GM12891 (cell line): ENCODE results near the gene KIF4A.
"Not testable (repeated sequence)": the region's sequence is repeated elsewhere in the genome, so short reads cannot be mapped to it uniquely, and the experiment has no call there.

Experiments used
- DNase-seq: peaks from one replicate; pipeline ENCODE4 v3.0.0; 2011; ENCODE audit warnings: low spot score; ENCODE audit not compliant: insufficient read length
- FAIRE-seq: peaks from 2 replicates; lab custom pipeline; 2011; peaks lifted over from hg19 to GRCh38; lab: Jason Lieb, UNC
- PAX5 ChIP-seq: IDR thresholded peaks from 2 replicates; pipeline ENCODE4 v1.6.1; 2011; ENCODE audit warnings: low read length, moderate library complexity, mild to moderate bottlenecking; ENCODE audit not compliant: insufficient read depth, severe bottlenecking
- POLR2A ChIP-seq: IDR thresholded peaks from 2 replicates; pipeline ENCODE4 v1.6.1; 2011; ENCODE audit warnings: low read depth, low read length, control low read depth
- POLR2AphosphoS5 ChIP-seq: IDR thresholded peaks from 2 replicates; pipeline ENCODE4 v1.6.1; 2011; ENCODE audit warnings: low read depth, low read length, control low read depth
- POU2F2 ChIP-seq: IDR thresholded peaks from 2 replicates; pipeline ENCODE4 v1.6.1; 2011; ENCODE audit warnings: low read depth, mild to moderate bottlenecking, control low read depth, low read length, moderate library complexity
- SPI1 ChIP-seq: IDR thresholded peaks from 2 replicates; pipeline ENCODE4 v1.6.1; 2011; ENCODE audit warnings: low read depth, low read length, control low read depth
- TAF1 ChIP-seq: IDR thresholded peaks from 2 replicates; pipeline ENCODE4 v1.6.1; 2011; ENCODE audit warnings: low read depth, low read length, control low read depth

The KIF4A gene

DNA sequence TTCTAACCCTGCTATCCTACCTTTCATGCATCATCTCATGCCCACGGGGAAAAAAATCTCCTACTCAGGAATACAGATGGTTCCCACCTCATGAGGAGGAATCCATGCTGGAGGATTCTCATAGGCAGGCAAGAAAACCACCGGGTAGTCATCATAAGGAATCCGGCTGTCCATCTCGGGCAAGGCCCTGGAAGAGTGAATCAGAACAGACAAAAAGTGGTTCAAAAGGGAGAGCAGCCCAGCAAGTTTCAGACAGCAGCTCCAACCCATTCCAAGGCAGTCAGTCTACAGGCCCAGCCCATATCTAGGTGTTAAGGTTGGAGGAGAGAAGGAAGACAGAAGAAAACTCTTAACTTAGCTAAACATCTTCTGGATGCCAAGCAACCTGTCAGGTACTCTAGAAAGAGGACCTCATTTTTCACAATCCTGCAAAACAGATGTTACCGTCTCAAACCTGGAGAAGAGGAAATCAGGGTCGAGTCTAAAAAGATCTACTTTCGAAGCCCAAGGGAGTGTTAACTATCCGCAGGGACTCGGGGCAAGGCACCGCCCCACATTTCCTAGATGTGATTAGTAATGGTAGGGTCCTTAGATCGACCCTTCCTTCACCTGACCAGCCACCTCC, 624 bp upstream of the KIF4A start:
- FAIRE-seq (no peak), DNase-seq (no peak)
- TF ChIP-seq POLR2AphosphoS5 (no peak), PAX5 (no peak), POLR2A (no peak), SPI1 (no peak), TAF1 (no peak), POU2F2 (no peak)

DNA sequence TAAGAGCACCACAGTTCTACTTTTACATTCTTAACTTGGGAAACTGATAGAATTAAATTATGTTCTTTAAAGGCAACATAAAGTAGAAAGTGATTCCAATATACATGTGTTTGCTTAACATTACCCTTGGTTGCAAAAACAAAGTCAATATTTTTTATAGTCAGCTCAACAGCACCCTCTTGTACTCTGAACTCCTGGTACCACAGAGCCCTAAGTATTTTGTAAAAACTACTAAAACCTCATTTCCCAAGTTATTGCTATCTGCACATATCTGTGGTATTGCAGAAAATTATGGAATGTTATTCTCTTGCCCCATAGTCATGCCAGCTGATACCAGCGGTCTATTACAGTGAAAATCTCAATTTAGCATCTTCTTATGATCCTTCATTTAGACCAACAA, 2.9 kb downstream of the KIF4A start:
- FAIRE-seq (no peak), DNase-seq (no peak)
- TF ChIP-seq PAX5 (no peak), POU2F2 (no peak), POLR2A (no peak), SPI1 (no peak), TAF1 (no peak)

DNA sequence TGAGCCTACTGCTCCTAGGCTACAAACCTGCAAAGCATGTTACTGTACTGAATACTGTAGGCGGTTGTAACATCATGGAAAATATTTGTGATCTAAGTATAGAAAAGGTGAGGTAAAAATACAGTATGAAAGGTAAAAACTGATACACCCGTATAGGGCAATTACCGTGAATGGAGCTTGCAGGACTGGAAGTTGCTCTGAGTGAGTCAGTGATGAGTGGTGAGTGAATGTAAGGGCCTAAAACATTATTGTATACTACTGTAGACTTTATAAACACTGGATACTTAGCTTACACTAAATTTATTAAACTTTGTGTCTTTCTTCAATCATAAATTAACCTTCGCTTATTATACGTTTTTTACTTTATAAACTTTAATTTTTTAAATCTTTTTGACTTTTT, 3.7 kb downstream of the KIF4A start:
- FAIRE-seq (no peak), DNase-seq (no peak)
- no peak for TF ChIP-seq SPI1
- TF ChIP-seq POLR2AphosphoS5, result no peak
- TF ChIP-seq TAF1, result no peak

DNA sequence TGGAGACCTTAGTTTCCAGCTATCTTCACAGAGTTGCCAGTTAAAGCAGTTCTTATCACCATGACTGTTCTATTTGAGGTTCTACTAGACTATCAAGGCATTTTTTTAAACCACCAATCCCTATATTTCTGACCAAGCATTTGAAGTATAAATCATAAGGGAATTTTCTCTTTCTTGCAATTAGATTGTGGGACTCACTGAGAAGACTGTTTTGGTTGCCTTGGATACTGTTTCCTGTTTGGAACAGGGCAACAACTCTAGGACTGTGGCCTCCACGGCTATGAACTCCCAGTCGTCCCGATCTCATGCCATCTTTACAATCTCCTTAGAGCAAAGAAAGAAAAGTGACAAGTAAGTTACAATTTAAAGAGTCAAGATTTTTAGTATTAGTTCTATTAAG, 11.8 kb downstream of the KIF4A start:
- DNase-seq (no peak), FAIRE-seq (no peak)
- no peak for TF ChIP-seq POU2F2
- TF ChIP-seq TAF1, result no peak
- TF ChIP-seq PAX5, result no peak
- TF ChIP-seq SPI1, result no peak
- no peak for TF ChIP-seq POLR2AphosphoS5
- TF ChIP-seq POLR2A, result no peak

DNA sequence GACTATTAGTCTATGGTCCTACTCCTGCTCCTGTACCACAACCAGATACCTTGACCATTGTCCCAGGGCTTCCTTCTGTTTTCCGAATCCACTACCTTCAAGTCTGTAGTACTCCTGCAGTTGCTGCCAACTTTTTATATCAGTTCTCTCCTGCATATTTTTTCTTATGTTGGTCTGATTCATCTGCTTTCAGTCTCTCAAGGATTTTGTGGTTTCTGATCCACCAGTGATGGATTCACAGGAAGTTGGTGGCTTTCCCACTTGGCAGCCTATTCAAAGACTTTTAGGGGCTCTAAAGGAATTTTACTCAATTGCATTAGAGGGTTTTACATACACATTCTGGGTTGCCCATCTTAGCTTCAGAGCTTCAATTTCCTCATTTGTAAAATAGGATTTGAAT, 23.6 kb downstream of the KIF4A start:
- DNase-seq, result no peak
- no peak for TF ChIP-seq TAF1
- no peak for TF ChIP-seq SPI1
- TF ChIP-seq POU2F2, result no peak
- TF ChIP-seq POLR2AphosphoS5, result no peak
- TF ChIP-seq POLR2A, result no peak
- TF ChIP-seq PAX5, result no peak
- FAIRE-seq, result no peak

DNA sequence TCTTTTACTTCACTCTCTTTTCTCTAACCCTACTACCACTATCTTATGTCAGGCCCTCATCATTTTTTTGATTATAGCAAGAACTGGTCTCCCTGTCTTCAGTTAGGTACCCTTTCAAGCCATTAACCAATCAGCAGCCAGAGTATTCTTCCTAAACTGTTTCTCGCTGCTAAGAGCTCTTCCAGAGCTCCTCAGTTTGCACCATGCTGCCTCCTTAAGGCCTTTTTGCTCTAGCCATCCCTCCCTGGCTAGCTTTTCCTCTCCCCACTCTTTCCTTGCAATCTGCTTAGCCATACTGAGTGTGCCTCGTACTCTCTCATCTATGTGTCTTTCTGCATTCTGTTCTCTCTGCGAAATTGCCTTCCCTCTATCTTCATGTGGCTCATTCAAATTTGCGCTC, 32.9 kb downstream of the KIF4A start:
- DNase-seq (no peak), FAIRE-seq (no peak)
- TF ChIP-seq POLR2A, result no peak
- no peak for TF ChIP-seq SPI1
- no peak for TF ChIP-seq PAX5
- TF ChIP-seq POLR2AphosphoS5, result no peak
- TF ChIP-seq POU2F2, result no peak
- TF ChIP-seq TAF1, result no peak

DNA sequence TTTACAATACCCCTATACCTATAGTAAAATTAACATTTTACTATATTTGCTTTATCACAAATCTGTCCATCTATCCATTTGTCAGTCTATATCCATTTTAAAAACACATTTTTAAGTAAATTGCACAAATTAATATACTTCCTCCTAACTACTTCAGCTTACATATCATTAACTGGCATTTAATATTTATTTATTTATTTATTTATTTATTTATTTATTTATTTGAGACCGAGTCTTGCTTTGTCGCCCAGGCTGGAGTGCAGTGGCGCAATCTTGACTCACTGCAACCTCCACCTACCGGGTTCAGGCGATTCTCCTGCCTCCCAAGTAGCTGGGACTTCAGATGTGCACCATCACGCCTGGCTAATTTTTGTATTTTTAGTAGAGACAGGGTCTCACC, 33.7 kb downstream of the KIF4A start:
- not testable (repeated sequence) for FAIRE-seq

DNA sequence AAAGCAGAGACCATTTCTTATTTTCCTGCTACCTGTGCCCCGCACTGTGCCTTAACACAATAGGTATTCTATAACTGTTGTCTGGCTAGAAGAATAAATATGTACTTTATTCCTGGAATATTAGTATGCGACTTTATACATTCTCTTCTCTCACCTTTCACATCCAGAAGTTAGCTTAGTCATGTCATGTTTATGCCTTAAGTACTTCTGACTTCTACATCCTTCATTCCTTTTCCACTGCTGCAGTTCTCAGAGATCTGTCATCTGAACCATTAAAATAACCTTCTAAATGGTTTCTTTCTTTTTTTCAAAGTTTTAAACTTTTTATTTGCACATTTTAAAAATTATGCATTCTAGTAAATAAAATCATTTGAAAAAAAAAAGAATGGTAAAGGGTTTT, 34.4 kb downstream of the KIF4A start:
- DNase-seq (no peak), FAIRE-seq (no peak)
- TF ChIP-seq POLR2A (no peak), TAF1 (no peak), SPI1 (no peak), POU2F2 (no peak), POLR2AphosphoS5 (no peak), PAX5 (no peak)

More for the DNA sequence above, 33.7 kb downstream of the KIF4A start:
- not testable (repeated sequence) for DNase-seq

DNA sequence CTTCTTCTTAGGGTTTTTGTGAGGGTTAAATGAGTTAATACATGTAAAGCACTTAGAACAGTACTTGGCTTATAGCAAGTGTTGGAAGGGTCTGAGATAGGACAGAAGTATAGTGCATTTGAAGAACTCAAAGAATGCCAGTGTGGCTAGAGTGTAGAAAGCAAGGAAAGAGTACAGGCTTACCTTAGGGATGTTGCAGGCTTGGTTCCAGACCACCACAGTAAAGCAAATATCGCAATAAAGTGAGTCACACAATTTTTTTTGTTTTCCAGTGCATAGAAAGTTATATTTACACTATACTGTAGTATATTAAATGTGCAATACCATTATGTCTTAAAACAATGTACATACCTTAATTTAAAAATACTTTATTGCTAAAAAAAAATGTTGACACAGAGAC, 41.3 kb downstream of the KIF4A start:
- no peak for TF ChIP-seq POLR2A
- FAIRE-seq (no peak), DNase-seq (no peak)

DNA sequence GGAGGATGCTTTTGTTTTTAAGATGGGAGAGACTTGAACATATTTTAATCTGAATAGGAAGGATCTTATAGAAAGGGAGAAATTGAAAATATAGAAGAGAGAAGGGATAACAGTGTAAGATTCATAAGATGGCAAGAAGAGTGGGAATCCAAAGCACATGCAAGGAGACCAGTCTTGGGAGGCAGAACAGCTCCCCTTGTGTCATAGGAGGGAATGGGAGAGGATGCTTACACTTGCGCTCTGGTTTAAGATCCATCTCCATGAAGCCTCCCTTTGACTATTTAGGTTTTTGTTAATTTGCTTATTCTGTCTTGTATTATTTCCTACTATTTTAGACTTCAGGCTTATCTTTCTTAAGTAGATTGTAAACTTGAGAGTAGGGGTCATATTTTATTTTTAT, 42.7 kb downstream of the KIF4A start:
- TF ChIP-seq POLR2AphosphoS5, result no peak
- no peak for TF ChIP-seq SPI1
- no peak for TF ChIP-seq PAX5
- TF ChIP-seq POU2F2, result no peak
- DNase-seq (no peak), FAIRE-seq (no peak)

DNA sequence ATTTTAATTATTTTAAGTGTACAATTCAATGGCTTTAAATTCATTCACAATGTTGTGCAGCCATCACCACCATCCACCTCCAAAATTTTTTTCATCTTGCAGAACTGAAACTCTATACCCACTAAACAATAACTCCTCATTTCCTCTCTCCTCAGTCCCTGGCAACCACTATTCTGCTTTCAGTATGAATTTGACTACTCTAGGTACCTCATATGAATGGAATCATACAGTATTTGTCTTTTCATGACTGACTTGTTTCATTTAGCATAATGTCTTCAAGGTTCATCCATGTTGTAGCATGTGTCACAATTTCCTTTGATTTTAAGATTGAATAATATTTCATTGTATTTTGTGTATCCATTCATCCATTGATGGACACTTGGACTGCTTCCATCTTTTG, 46.9 kb downstream of the KIF4A start:
- TF ChIP-seq SPI1 (peak; percentile 94), POU2F2 (no peak), POLR2A (no peak)
- DNase-seq (no peak), FAIRE-seq (peak; percentile 94)

DNA sequence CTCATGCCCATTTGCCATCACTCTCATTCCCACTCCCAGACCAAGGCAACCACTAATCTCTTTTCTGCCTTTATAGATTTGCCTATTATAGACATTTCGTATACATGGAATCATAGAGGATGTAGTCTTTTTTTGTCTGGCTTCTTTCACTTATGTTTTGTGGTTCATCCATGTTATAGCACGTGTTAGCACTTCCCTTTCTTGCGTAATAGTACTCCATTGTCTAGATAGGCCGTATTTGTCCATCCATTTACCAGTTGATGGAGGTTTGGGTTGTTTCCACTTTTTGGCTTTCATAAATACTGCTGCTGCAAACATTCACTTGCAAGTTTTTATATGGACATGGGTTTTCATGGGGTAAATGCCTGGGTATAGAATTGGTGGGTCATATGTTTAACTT, 48.4 kb downstream of the KIF4A start:
- TF ChIP-seq POLR2AphosphoS5, result no peak
- TF ChIP-seq POLR2A, result no peak
- no peak for TF ChIP-seq TAF1
- no peak for TF ChIP-seq PAX5
- TF ChIP-seq SPI1, result no peak
- no peak for TF ChIP-seq POU2F2
- no peak for DNase-seq
- FAIRE-seq, result peak; percentile 23
